ENCODE results near the gene ABHD16B.
A peak's percentile ranks its signal among the peaks of the same experiment; 100 is the strongest.
"Not testable (repeated sequence)": the region's sequence is repeated elsewhere in the genome, so short reads cannot be mapped to it uniquely, and the experiment has no call there.

ABHD16B gene

GRCh38 chr20:63835021-63835858, 26.1 kb upstream of the ABHD16B start:
- peak; percentile 93 for DNase-seq

- no peak for DNase-seq
Measured at GRCh38 chr20:63836458-63837344, 24.6 kb upstream of the ABHD16B start.

GRCh38 chr20:63837479-63837878, 23.8 kb upstream of the ABHD16B start:
- DNase-seq = no peak

- DNase-seq = no peak
Measured at GRCh38 chr20:63839620-63840019, 21.7 kb upstream of the ABHD16B start.

GRCh38 chr20:63840405-63840828, 20.9 kb upstream of the ABHD16B start:
- no peak for DNase-seq

- DNase-seq = no peak
Measured at GRCh38 chr20:63842258-63842657, 19.0 kb upstream of the ABHD16B start.

- no peak for DNase-seq
Measured at GRCh38 chr20:63843222-63843621, 18.1 kb upstream of the ABHD16B start.

- DNase-seq = no peak
Measured at GRCh38 chr20:63843778-63844177, 17.5 kb upstream of the ABHD16B start.

GRCh38 chr20:63844511-63844991, 16.7 kb upstream of the ABHD16B start:
- DNase-seq = no peak

GRCh38 chr20:63846128-63846771, 15.0 kb upstream of the ABHD16B start:
- DNase-seq = peak; percentile 20

- DNase-seq = no peak
Measured at GRCh38 chr20:63846888-63847236, 14.4 kb upstream of the ABHD16B start.

GRCh38 chr20:63847237-63848002, 13.9 kb upstream of the ABHD16B start:
- DNase-seq = peak; percentile 17

- no peak for DNase-seq
Measured at GRCh38 chr20:63848003-63848911, 13.0 kb upstream of the ABHD16B start.

GRCh38 chr20:63850689-63851547, 10.4 kb upstream of the ABHD16B start:
- no peak for DNase-seq

GRCh38 chr20:63851548-63851943, 9.8 kb upstream of the ABHD16B start:
- not testable (repeated sequence) for DNase-seq

GRCh38 chr20:63853733-63854068, 7.6 kb upstream of the ABHD16B start:
- not testable (repeated sequence) for DNase-seq

GRCh38 chr20:63854069-63854765, 7.1 kb upstream of the ABHD16B start:
- DNase-seq = no peak

- DNase-seq = no peak
Measured at GRCh38 chr20:63854766-63855362, 6.4 kb upstream of the ABHD16B start.

GRCh38 chr20:63855363-63856097, 5.8 kb upstream of the ABHD16B start:
- DNase-seq = no peak
